Measurements from ENCODE around the gene C1QTNF8.

Gene C1QTNF8

DNA sequence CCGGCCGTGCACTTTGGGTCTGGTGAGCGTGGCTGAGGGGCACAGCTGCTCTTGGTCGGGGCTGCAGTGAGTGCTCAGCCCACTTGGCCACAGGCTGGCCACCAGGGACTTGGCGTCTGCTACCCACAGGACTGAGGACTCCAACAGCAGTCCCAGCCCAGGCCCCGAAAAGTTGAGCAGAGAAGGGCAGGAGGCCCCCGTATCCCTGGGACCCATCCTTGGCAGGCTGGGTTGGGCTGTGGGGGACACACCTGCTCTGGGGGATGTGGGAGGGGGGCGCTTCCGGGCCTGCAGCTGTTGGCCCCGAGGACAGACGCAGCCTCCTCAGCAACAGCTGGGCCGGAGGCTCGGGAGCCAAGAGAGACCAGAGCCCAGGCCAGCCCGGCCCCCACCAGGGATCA is 42.9 kb downstream of the C1QTNF8 start:
- DNase-seq (ENCODE audit: low read depth) = no peak
- TF ChIP-seq, protein P1, sequence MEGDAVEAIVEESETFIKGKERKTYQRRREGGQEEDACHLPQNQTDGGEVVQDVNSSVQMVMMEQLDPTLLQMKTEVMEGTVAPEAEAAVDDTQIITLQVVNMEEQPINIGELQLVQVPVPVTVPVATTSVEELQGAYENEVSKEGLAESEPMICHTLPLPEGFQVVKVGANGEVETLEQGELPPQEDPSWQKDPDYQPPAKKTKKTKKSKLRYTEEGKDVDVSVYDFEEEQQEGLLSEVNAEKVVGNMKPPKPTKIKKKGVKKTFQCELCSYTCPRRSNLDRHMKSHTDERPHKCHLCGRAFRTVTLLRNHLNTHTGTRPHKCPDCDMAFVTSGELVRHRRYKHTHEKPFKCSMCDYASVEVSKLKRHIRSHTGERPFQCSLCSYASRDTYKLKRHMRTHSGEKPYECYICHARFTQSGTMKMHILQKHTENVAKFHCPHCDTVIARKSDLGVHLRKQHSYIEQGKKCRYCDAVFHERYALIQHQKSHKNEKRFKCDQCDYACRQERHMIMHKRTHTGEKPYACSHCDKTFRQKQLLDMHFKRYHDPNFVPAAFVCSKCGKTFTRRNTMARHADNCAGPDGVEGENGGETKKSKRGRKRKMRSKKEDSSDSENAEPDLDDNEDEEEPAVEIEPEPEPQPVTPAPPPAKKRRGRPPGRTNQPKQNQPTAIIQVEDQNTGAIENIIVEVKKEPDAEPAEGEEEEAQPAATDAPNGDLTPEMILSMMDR (IDR thresholded peaks at IDR 0.05; ENCODE audit: insufficient read depth, low read depth, low read length, missing control alignments) = no peak
- H3K4me3 ChIP-seq (ENCODE audit: low read length) = no peak overlapping the region

DNA sequence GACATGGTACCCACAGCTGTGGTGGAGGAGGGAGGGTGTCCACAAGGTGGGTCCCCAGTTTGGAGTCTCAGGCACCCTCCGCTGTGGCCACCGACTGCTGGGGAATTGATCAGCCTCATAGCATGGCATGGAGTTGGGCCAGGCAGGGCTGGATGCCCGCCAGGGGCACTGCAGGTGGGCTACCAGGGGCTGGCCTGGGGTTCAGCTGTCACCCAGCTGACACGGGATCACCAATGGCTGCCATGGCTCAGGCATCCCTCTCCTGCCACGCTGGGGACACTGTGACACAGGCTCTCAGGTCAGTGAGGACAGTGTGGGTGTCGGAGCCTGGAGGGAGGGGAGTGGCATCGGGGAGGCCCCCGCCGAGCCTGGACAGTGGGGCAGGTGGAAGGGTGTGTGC is 43.3 kb downstream of the C1QTNF8 start:
- DNase-seq (ENCODE audit: low read depth) = no peak
- TF ChIP-seq, protein P1 (IDR thresholded peaks at IDR 0.05; ENCODE audit: insufficient read depth, low read depth, low read length, missing control alignments) = no peak
- no peak overlapping the region for H3K4me3 ChIP-seq (ENCODE audit: low read length)

DNA sequence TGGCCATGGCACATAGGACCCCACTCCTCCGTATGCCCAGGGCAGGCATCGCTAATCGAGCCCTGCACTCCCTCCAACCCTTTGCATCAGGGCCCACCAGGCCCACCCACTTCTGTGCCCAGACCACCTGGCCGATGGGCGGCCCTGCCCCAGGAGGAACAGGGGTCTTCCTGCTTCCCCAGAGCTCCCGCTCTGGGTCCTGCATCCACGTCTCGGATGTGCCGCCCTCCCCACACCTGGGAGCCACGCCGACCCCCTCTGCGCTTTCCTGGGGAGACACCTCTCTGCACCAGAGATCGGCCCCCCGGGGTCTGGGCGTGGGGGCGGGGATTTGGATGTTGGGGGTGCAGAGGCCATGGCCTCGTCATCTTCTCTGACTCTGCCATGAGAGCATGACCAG is 44.6 kb downstream of the C1QTNF8 start:
- H3K4me3 ChIP-seq (ENCODE audit: low read length) = no peak overlapping the region
- DNase-seq (ENCODE audit: low read depth) = no peak
- TF ChIP-seq, protein P1 (IDR thresholded peaks at IDR 0.05; ENCODE audit: insufficient read depth, low read depth, low read length, missing control alignments) = no peak

DNA sequence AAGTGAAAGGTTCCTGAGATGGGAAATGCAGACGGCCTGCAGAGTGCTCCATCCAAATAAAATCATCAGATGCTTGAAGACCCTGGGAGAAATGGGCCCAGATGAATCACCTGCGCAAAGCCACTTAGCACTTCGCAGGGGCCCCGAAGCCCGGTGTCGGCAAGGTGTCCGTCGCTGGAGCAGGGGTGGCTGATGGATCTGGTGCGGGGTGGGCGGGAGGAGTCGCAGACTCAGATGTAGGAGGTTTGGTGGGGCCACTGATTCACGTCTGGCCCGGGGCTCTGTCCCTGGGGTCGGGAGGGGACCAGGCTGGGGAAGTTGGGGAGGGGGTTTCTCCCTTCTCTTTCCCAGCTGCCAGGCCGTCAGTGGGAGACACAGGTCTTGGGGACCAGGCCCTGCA is 45.1 kb downstream of the C1QTNF8 start:
- TF ChIP-seq, protein P1 (IDR thresholded peaks at IDR 0.05; ENCODE audit: insufficient read depth, low read depth, low read length, missing control alignments) = no peak
- no peak overlapping the region for H3K4me3 ChIP-seq (ENCODE audit: low read length)
- DNase-seq (ENCODE audit: low read depth) = no peak

DNA sequence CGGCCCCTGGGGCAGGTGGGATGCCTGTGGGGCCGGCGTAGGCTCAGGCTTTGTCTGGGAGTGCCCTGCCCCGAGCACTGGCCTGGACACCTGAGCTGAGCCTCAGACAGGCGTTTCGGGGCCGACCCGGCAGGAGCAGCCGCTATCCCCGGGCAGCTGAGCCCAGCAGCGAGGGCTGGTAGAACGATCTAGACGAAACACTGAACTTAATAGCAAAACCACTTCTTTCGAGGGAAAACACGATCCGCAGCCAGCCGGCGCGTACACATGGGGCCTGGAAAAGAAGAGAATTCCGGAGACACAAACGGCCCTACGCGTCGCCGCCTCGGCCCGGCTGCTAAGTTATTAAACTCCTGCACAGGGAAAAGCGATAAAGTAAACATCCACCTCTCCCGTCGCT is 45.5 kb downstream of the C1QTNF8 start:
- no peak for DNase-seq (ENCODE audit: low read depth)
- H3K4me3 ChIP-seq (ENCODE audit: low read length) = no peak overlapping the region
- TF ChIP-seq, protein P1 (IDR thresholded peaks at IDR 0.05; ENCODE audit: insufficient read depth, low read depth, low read length, missing control alignments) = no peak

DNA sequence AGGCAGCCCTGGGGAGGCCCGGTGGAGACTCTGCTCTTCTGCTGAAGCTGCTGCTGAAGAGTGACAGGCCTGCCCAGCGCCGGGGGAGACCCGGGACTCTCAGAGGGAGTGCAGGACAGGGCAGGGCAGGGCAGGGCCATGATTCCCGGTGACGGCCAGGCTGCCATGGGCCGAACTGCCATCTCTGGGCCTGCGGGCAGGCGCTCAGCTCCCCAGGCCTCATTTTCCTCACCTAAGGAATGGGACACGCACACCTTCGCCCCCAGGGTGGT is 46.1 kb downstream of the C1QTNF8 start:
- no peak for DNase-seq (ENCODE audit: low read depth)
- TF ChIP-seq, protein P1 (IDR thresholded peaks at IDR 0.05; ENCODE audit: insufficient read depth, low read depth, low read length, missing control alignments) = no peak
- no peak overlapping the region for H3K4me3 ChIP-seq (ENCODE audit: low read length)

DNA sequence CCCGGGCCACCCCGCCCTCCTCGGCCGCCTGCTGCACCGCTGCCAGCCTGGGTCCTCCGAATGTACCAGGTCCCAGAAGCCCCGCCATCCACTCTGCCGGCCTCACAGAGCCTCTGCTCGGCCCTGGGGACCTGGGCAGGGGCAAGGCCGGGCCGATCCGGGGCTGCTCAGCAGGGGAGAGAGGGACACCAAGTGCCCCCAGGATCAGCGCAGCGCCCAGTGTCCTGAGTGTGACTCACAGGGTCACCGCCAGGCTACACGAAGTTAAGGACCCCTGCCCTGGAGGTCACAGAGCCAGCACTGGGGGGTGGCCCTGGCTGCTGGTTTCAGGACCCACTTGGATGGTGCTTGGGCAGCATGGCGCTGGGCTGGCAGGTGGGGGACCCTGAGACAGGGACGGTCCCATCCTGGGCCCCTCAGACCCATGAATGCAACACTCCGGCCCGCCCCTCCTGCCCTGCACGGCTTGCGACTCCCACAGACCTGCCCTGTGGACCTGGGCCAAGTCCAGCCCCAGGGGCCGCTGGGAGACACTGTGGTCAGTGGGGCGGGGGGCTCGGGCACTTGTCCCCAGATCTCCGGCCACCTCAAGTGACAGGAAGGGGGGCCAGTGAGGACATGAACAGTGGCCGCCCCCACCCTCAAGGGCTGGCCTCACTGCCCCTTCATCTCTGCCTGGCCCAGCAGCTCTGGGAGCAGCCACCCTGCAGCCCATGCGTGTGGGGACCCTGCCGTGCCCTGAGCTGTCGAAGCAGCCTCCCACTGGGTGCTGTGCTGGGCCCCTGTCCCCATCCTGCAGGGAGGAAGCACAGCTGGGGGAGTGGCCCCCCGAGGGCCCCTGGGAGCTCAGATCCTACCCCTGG is 46.7 kb downstream of the C1QTNF8 start:
- TF ChIP-seq, protein P1 (IDR thresholded peaks at IDR 0.05; ENCODE audit: insufficient read depth, low read depth, low read length, missing control alignments) = no peak
- no peak for DNase-seq (ENCODE audit: low read depth)
- no peak overlapping the region for H3K4me3 ChIP-seq (ENCODE audit: low read length)

All from epithelial cell of esophagus (primary cell).